SK-N-SH treated with all-trans-retinoic acid at 6 μM for 48 hours (cell line): ENCODE measurements around the gene PRKG1.
"Not testable (repeated sequence)": the region's sequence is repeated elsewhere in the genome, so short reads cannot be mapped to it uniquely, and the experiment has no call there.

Experiments
- ATAC-seq: fragments of 200-7000 bp; cut with Tn5 transposase; 3 replicates; pipeline ENCODE4 v1.9.1; 2020; ENCODE audit warnings: mild to moderate bottlenecking, moderate library complexity
- ARNTL ChIP-seq: fragments of 450-650 bp; formaldehyde crosslinking; IDR thresholded peaks from 2 replicates; pipeline ENCODE4 v1.5.0; 2020; ENCODE audit warnings: low read depth, mild to moderate bottlenecking, moderate library complexity, borderline replicate concordance
- BACH2 ChIP-seq: fragments of 250-450 bp; sonication (Bioruptor Pico); IDR thresholded peaks from 2 replicates; pipeline ENCODE4 v1.9.0; 2021; ENCODE audit warnings: mild to moderate bottlenecking, borderline replicate concordance
- CREB5 ChIP-seq: fragments of 250-450 bp; sonication (Bioruptor Pico); IDR thresholded peaks from 2 replicates; pipeline ENCODE4 v1.5.1; 2020; ENCODE audit warnings: low read depth, mild to moderate bottlenecking, moderate library complexity
- CSDC2 ChIP-seq: fragments of 250-450 bp; sonication (Bioruptor Pico); IDR thresholded peaks from 2 replicates; pipeline ENCODE4 v1.5.0; 2020; ENCODE audit warnings: mild to moderate bottlenecking, moderate library complexity
- CSRNP3 ChIP-seq: fragments of 250-450 bp; sonication (Bioruptor Pico); IDR thresholded peaks from 2 replicates; pipeline ENCODE4 v1.5.1; 2021; ENCODE audit warnings: mild to moderate bottlenecking, moderate library complexity
- ESRRG ChIP-seq: fragments of 250-450 bp; sonication (Bioruptor Pico); IDR thresholded peaks from 2 replicates; pipeline ENCODE4 v1.6.1; 2021; ENCODE audit warnings: mild to moderate bottlenecking
- GLIS3 ChIP-seq: fragments of 250-450 bp; sonication (Bioruptor Pico); IDR thresholded peaks from 2 replicates; pipeline ENCODE4 v1.5.0; 2020; ENCODE audit warnings: mild to moderate bottlenecking, moderate library complexity
- ISL1 ChIP-seq: fragments of 250-450 bp; sonication (Bioruptor Pico); IDR thresholded peaks from 2 replicates; pipeline ENCODE4 v2.1.2; 2022; ENCODE audit warnings: mild to moderate bottlenecking, moderate library complexity
- OSR1 ChIP-seq: fragments of 250-450 bp; sonication (Bioruptor Pico); IDR thresholded peaks from 2 replicates; pipeline ENCODE4 v1.8.0; 2022; ENCODE audit warnings: moderate library complexity, mild to moderate bottlenecking, inconsistent platforms
- PATZ1 ChIP-seq: fragments of 250-450 bp; sonication (Bioruptor Pico); IDR thresholded peaks from 2 replicates; pipeline ENCODE4 v1.8.0; 2020; ENCODE audit warnings: mild to moderate bottlenecking, moderate library complexity, borderline replicate concordance
- POU6F1 ChIP-seq: fragments of 250-450 bp; sonication (Bioruptor Pico); IDR thresholded peaks from 2 replicates; pipeline ENCODE4 v1.8.0; 2021; ENCODE audit warnings: low read depth, mild to moderate bottlenecking, moderate library complexity, borderline replicate concordance
- PPARA ChIP-seq: fragments of 250-450 bp; sonication (Bioruptor Pico); IDR thresholded peaks from 2 replicates; pipeline ENCODE4 v1.5.0; 2020; ENCODE audit warnings: mild to moderate bottlenecking, borderline replicate concordance
- RARB ChIP-seq: fragments of 250-450 bp; sonication (Bioruptor Pico); IDR thresholded peaks from 2 replicates; pipeline ENCODE4 v1.8.0; 2021; ENCODE audit warnings: mild to moderate bottlenecking, moderate library complexity
- SNAI2 ChIP-seq: fragments of 250-450 bp; sonication (Bioruptor Pico); IDR thresholded peaks from 2 replicates; pipeline ENCODE4 v1.5.0; 2020; ENCODE audit warnings: mild to moderate bottlenecking, moderate library complexity
- TCF4 ChIP-seq: fragments of 250-450 bp; sonication (Bioruptor Pico); IDR thresholded peaks from 2 replicates; pipeline ENCODE4 v1.8.0; 2021; ENCODE audit warnings: mild to moderate bottlenecking, moderate library complexity, borderline replicate concordance
- TOX ChIP-seq: fragments of 250-450 bp; sonication (Bioruptor Pico); IDR thresholded peaks from 2 replicates; pipeline ENCODE4 v1.8.0; 2021; ENCODE audit warnings: mild to moderate bottlenecking, moderate library complexity, borderline replicate concordance
- TSHZ2 ChIP-seq: fragments of 250-450 bp; sonication (Bioruptor Pico); IDR thresholded peaks from 2 replicates; pipeline ENCODE4 v1.5.0; 2020; ENCODE audit warnings: mild to moderate bottlenecking, moderate library complexity
- ZC3H10 ChIP-seq: fragments of 250-450 bp; sonication (Bioruptor Pico); IDR thresholded peaks from 2 replicates; pipeline ENCODE4 v1.5.1; 2021; ENCODE audit warnings: mild to moderate bottlenecking, moderate library complexity
- ZFP3 ChIP-seq: fragments of 250-450 bp; sonication (Bioruptor Pico); IDR thresholded peaks from 2 replicates; pipeline ENCODE4 v1.5.0; 2020; ENCODE audit warnings: mild to moderate bottlenecking, moderate library complexity
- ZFP30 ChIP-seq: fragments of 450-650 bp; formaldehyde crosslinking; IDR thresholded peaks from 2 replicates; pipeline ENCODE4 v1.5.0; 2022; ENCODE audit warnings: mild to moderate bottlenecking, moderate library complexity
- ZNF565 ChIP-seq: fragments of 450-650 bp; formaldehyde crosslinking; conservative IDR thresholded peaks from 2 replicates; pipeline ENCODE4 v1.5.0; 2020; ENCODE audit warnings: low read depth, mild to moderate bottlenecking, moderate library complexity
- ZNF8 ChIP-seq: fragments of 450-650 bp; formaldehyde crosslinking; IDR thresholded peaks from 2 replicates; pipeline ENCODE4 v1.5.0; 2020; ENCODE audit warnings: mild to moderate bottlenecking, moderate library complexity

PRKG1 gene

GRCh38 chr10:52031771-52032170, 957.5 kb downstream of the PRKG1 start:
- no peak for TF ChIP-seq TCF4 (CRISPR knock-in tag)
- TF ChIP-seq SNAI2 (CRISPR knock-in tag) = no peak
- TF ChIP-seq GLIS3 (CRISPR knock-in tag) = no peak
- TF ChIP-seq OSR1 = no peak
- TF ChIP-seq TSHZ2 (CRISPR knock-in tag) = no peak
- TF ChIP-seq POU6F1 = no peak
- no peak for TF ChIP-seq CREB5
- no peak for TF ChIP-seq PPARA
- no peak for TF ChIP-seq ARNTL (CRISPR knock-in tag)
- TF ChIP-seq ZFP30 (CRISPR knock-in tag) = no peak
- TF ChIP-seq ZNF8 (CRISPR knock-in tag) = no peak
- no peak for TF ChIP-seq ESRRG (CRISPR knock-in tag)
- TF ChIP-seq ZNF565 (CRISPR knock-in tag) = no peak
- no peak for TF ChIP-seq TOX
- TF ChIP-seq BACH2 (CRISPR knock-in tag) = no peak
- no peak for ATAC-seq

- TF ChIP-seq TOX (no peak), CSRNP3 (CRISPR knock-in tag) (no peak), OSR1 (no peak), ZNF8 (CRISPR knock-in tag) (no peak), BACH2 (CRISPR knock-in tag) (no peak), ZFP3 (CRISPR knock-in tag) (no peak), SNAI2 (CRISPR knock-in tag) (no peak)
- ATAC-seq = no peak
Measured at GRCh38 chr10:52032681-52033629, 958.7 kb downstream of the PRKG1 start.

GRCh38 chr10:52039002-52039793, 964.9 kb downstream of the PRKG1 start:
- not testable (repeated sequence) for ATAC-seq

- TF ChIP-seq ISL1 (no peak), CSDC2 (no peak), TOX (no peak), ZC3H10 (CRISPR knock-in tag) (no peak), CSRNP3 (CRISPR knock-in tag) (no peak), CREB5 (no peak), SNAI2 (CRISPR knock-in tag) (no peak), RARB (CRISPR knock-in tag) (no peak), PATZ1 (CRISPR knock-in tag) (no peak), TCF4 (CRISPR knock-in tag) (no peak)
- no peak for ATAC-seq
Measured at GRCh38 chr10:52040486-52040885, 966.2 kb downstream of the PRKG1 start.
